Measurements from ENCODE around the gene GRIN2A.

DNA sequence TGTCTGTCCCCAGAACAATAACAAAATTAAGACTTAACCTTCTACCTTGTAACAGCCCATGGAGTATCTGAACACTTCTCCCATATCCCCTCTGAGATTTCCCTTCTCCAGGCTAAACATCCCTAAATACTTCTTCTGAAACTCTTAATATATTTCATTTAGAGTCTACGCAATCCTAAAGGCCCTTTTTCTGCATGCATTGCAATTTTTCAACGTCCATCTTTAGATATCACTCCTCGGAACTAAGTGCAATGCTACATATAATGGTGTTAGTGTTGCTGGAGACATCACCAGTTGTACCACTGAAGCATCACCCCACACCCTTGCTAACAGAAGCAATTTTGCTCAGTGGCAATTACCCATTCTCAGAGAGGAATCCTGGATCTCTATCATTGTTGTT lies 13.2 kb downstream of the GRIN2A start:
- TF ChIP-seq ZFP3 (CRISPR knock-in tag; IDR thresholded peaks at IDR 0.05) (no peak), ZNF8 (CRISPR knock-in tag; IDR thresholded peaks at IDR 0.05) (no peak), ARNTL (CRISPR knock-in tag; IDR thresholded peaks at IDR 0.05; ENCODE audit: borderline replicate concordance, low read depth) (no peak), ZFP30 (CRISPR knock-in tag; IDR thresholded peaks at IDR 0.05) (no peak)

Measured in SK-N-SH treated with all-trans-retinoic acid at 6 μM for 48 hours (cell line).